ENCODE data around the gene CACNA2D3.

CACNA2D3 gene

GRCh38 chr3:54905920-54906319 is 783.6 kb downstream of the CACNA2D3 start:
- no peak for DNase-seq

GRCh38 chr3:54906763-54907162 is 784.4 kb downstream of the CACNA2D3 start:
- DNase-seq = no peak

- DNase-seq = no peak
Observed at GRCh38 chr3:54909191-54909590, 786.8 kb downstream of the CACNA2D3 start.

GRCh38 chr3:54914180-54914579 is 791.8 kb downstream of the CACNA2D3 start:
- DNase-seq = no peak

- DNase-seq = no peak
Observed at GRCh38 chr3:54915181-54915580, 792.8 kb downstream of the CACNA2D3 start.

GRCh38 chr3:54915976-54916375 is 793.6 kb downstream of the CACNA2D3 start:
- no peak for DNase-seq

GRCh38 chr3:54916732-54917131 is 794.4 kb downstream of the CACNA2D3 start:
- no peak for DNase-seq

- no peak for DNase-seq
Observed at GRCh38 chr3:54917174-54917573, 794.8 kb downstream of the CACNA2D3 start.

GRCh38 chr3:54917862-54918261 is 795.5 kb downstream of the CACNA2D3 start:
- DNase-seq = no peak

- DNase-seq = no peak
Observed at GRCh38 chr3:54918516-54918915, 796.2 kb downstream of the CACNA2D3 start.

GRCh38 chr3:54928046-54928770 is 805.9 kb downstream of the CACNA2D3 start, which contains the start of gene LRTM1:
Gene LRTM1, minus strand, starts transcription at chr3:54928059. Its CDS starts 148 bp downstream, at chr3:54927911.
- no peak for DNase-seq

- no peak for DNase-seq
Observed at GRCh38 chr3:54931182-54931581, 808.8 kb downstream of the CACNA2D3 start.

GRCh38 chr3:54932606-54933005 is 810.3 kb downstream of the CACNA2D3 start:
- no peak for DNase-seq

- no peak for DNase-seq
Observed at GRCh38 chr3:54935869-54936268, 813.5 kb downstream of the CACNA2D3 start.

- DNase-seq = no peak
Observed at GRCh38 chr3:54936561-54936960, 814.2 kb downstream of the CACNA2D3 start.

GRCh38 chr3:54939557-54940300 is 817.4 kb downstream of the CACNA2D3 start:
- DNase-seq = no peak

GRCh38 chr3:54940971-54941370 is 818.6 kb downstream of the CACNA2D3 start:
- no peak for DNase-seq

GRCh38 chr3:54941690-54942362 is 819.5 kb downstream of the CACNA2D3 start:
- DNase-seq = no peak

GRCh38 chr3:54949491-54950044 is 827.2 kb downstream of the CACNA2D3 start:
- DNase-seq = no peak

GRCh38 chr3:54950391-54951003 is 828.1 kb downstream of the CACNA2D3 start:
- DNase-seq = no peak

- DNase-seq = no peak
Observed at GRCh38 chr3:54951405-54951804, 829.1 kb downstream of the CACNA2D3 start.

GRCh38 chr3:54954022-54954421 is 831.7 kb downstream of the CACNA2D3 start:
- no peak for DNase-seq

- no peak for DNase-seq
Observed at GRCh38 chr3:54954521-54954920, 832.2 kb downstream of the CACNA2D3 start.

Data from stimulated activated naive CD4-positive, alpha-beta T cell treated with Interleukin-2 at 50 U/mL for 16 hours (primary cell).